ENCODE results near the gene ULBP1.
"Not testable (repeated sequence)": the region's sequence is repeated elsewhere in the genome, so short reads cannot be mapped to it uniquely, and the experiment has no call there.

Gene ULBP1

GRCh38 chr6:150006961-150007464, 43.3 kb downstream of the ULBP1 start:
- DNase-seq, result no peak

GRCh38 chr6:150008588-150008987, 44.8 kb downstream of the ULBP1 start:
- DNase-seq, result no peak

DNA sequence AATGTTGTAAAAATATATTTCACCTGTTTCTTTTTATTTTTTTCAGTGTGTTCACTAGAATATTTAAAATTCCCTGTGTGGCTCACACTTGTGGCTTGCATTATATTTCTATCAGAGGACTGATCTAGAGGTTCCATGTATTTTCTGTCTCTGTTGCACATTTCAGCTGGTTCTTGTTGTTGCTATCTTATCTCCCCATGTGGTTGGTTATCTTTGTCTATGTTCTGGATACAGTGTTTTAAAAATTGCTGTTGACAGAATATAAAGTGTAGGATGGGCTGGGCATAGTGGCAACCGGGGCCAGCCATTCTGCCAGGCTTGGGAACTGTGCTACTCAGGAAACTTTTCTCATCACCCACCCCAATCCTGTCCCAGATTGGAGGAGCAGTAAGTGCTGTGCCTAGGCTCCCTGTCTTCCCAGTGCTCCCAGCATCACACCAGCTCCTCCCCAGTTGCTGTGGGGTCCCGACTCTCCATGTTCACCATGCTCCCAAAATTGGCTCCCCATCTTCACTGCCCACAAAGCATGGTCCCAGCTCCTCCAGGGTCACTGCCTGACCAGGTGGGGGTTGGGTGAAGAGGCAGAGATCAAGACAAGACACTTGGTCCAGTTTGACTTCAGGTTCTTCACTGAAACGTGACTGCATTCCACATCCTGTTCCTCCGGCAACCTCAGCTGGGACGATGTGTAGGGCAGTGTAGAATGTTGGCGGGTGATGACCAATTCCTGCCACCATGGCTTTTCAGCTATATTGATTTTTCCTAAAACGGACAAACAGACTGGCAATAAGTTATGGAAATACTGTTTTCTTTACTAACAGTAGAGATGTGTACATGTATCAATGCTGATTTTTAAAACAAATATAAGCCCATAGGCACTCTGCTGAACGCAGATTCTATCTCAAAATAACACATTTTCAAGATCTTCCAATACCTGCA, 49.4 kb downstream of the ULBP1 start:
- not testable (repeated sequence) for DNase-seq

DNA sequence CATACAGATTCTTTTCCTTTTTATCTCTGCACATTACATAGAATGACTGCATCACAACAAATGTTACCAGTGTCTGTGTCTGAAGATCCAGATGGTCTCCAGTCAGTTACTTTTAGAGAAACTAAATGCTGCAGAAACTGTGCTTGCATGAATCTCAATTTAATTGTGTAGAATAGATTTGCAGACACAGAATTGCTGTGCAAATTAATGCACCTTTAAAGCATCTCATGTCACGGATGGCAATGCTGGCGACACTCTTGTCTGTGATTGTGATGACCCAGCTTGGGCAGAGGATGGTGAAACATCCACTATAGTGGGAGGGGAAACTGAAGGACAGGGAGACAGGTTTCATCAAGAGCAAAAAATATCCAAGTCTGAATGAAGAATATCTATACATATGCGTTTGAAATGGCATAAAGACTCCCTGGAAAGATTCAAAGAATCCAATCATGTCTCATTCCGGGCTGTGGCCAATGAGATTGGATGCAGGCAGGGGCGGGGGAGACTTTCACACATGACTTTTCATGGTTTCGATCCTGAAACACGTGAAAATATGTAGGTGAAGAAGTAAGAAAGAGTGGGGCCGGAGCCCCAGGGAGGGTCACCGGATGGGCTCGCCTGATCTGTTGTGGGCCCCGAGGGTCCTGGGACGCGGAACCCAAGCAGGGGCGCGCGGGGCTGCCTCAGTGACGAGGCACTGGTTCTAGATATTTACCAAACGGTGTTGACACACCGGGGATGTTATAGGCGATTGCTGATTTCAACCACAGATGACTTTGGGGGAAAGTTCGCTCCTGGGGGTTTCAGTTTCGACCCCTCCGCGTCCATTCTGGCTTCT, 50.3 kb downstream of the ULBP1 start:
- not testable (repeated sequence) for DNase-seq

DNA sequence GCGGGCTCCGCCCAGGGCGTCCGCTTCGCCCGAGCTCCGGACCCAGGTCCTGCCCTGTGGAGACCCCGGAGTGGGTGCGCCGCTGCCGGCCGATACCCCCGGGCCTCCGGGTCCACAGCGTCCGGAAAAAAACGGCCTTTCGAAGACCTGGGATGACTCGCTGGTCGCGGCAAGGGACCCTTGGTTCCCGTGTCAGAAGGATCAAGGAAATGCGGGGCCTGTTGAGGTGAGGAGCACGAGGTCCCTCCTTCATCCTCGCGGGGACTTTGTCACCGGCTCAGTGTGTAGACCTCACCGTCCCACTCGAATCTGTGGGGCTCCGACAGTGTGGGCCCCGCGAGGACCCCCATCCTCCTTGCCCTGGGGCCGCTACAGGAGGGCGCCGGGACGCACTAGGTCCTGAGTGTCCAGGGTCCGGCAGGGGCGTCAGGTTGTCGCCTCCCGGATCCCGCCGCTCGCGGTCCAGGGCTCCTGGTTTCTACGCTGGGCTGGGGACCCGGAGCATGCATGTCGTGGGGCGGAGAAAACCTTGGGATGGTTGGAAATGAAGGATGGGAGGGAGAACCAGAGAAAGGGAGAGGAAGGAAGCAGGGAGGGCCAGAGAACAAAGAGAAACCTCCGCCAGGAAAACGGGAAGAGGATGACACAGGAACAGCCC, 51.0 kb downstream of the ULBP1 start:
- not testable (repeated sequence) for DNase-seq

- not testable (repeated sequence) for DNase-seq
Measured at GRCh38 chr6:150015281-150016001, 51.7 kb downstream of the ULBP1 start.

DNA sequence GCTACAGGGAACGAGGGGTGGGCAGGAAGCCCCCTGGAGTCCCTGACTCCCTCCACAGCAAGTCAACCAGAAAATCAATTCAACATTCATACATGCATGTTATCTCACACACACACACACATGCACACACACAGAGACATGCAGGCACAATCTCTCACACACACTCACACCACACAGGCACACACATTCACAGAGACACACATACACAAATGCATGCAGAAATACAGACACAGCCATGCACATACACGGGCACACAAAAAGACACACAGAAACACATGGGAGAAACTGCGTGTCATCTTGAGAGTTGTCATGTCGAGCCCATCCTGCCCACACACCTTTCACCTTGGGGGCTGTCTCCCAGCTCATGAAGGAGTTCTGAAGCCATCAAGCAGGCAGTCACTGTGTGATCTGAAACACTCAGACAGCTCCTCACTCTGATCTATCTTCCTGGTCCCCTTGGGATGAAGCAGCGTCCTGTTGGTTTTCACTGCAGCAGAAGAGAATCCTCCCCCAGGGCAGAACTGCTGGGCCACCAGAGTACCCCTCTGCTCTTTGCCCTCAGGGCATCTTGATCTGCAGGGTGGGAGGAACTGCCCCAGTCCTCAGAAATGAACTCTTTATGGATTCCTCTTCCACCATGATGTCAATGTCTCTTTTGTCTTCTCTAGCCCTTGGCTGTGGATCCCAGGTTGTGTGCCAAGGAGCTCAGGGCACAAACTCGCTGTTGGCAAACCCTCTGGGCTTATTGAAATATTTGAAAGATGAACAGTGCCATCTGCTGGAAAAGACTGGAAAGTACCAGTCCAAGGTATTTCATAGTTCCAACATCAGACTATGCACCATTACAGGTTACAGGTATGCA, 52.8 kb downstream of the ULBP1 start:
- DNase-seq, result peak; percentile 50

GRCh38 chr6:150017186-150017521, 53.4 kb downstream of the ULBP1 start:
- DNase-seq, result not testable (repeated sequence)

DNA sequence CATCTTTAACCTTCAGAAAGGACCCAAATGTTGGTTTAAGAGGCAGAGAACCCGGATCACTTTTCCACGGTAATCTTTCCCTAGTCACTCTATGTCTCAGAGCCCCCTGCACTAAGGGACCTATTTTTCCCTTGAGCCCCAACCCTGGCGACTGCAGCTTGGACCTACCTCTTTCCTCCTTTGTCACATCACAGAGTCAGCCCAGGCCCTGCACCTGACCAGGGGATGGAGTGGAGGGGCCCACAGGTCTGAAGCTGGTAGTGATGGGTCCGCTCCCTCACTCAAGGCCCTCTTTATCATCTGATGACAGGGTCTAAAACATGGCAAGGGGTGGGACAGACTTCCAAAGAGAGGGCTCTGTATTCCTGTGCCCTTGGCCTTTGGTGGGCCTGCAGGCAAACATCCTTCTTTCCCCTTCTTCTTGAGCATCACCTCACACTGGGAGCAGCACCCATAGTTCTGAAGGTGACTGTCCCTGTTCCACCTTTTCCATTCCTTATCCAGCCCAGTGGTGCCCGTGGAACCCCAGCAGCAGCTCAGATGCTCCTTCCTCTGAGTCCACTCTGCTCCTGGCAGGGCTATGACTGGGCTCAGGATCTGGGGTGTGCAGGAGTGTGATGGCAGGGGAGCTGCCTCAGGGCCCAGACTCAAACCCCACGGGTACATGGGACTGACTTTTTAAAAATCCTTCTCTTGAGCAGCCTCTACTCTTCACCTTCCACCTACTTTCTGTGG, 55.3 kb downstream of the ULBP1 start:
- no peak for DNase-seq

- not testable (repeated sequence) for DNase-seq
Measured at GRCh38 chr6:150021870-150022269, 58.1 kb downstream of the ULBP1 start.

All from fibroblast of skin of abdomen (primary cell).